AG09319 (cell line): ENCODE measurements around the gene ARHGAP26.
"Not testable (repeated sequence)": the region's sequence is repeated elsewhere in the genome, so short reads cannot be mapped to it uniquely, and the experiment has no call there.

ENCODE experiments used
- DNase-seq: peaks from one replicate; pipeline ENCODE4 v3.0.0-alpha.2; 2010; ENCODE audit warnings: low read depth; ENCODE audit errors: extremely low read depth
- CTCF ChIP-seq: IDR thresholded peaks from 2 replicates; pipeline ENCODE4 v1.5.1; 2011; ENCODE audit warnings: low read depth, mild to moderate bottlenecking, inconsistent platforms, low read length, moderate library complexity

The ARHGAP26 gene

GRCh38 chr5:143086546-143086907 is 316.4 kb downstream of the ARHGAP26 start:
- DNase-seq = no peak
- TF ChIP-seq CTCF = no peak

GRCh38 chr5:143086908-143087637 is 316.9 kb downstream of the ARHGAP26 start:
- no peak for TF ChIP-seq CTCF
- no peak for DNase-seq

- not testable (repeated sequence) for DNase-seq
These were observed 318.5 kb downstream of the ARHGAP26 start for GRCh38 chr5:143088702-143089101.

GRCh38 chr5:143090044-143090443 is 319.9 kb downstream of the ARHGAP26 start:
- DNase-seq = not testable (repeated sequence)

GRCh38 chr5:143092711-143093451 is 322.7 kb downstream of the ARHGAP26 start:
- not testable (repeated sequence) for DNase-seq

- DNase-seq = no peak
- TF ChIP-seq CTCF = no peak
These were observed 323.4 kb downstream of the ARHGAP26 start for GRCh38 chr5:143093452-143094086.

- DNase-seq = no peak
- TF ChIP-seq CTCF = no peak
These were observed 323.9 kb downstream of the ARHGAP26 start for GRCh38 chr5:143094087-143094521.

- DNase-seq = not testable (repeated sequence)
These were observed 324.4 kb downstream of the ARHGAP26 start for GRCh38 chr5:143094608-143095007.

GRCh38 chr5:143101121-143101520 is 330.9 kb downstream of the ARHGAP26 start:
- DNase-seq = no peak
- no peak for TF ChIP-seq CTCF
